Activated CD8-positive, alpha-beta memory T cell treated with anti-CD3 and anti-CD28 coated beads for 1 hour (primary cell): ENCODE data around the gene AXL.
A peak's percentile ranks its signal among the peaks of the same experiment; 100 is the strongest.
"Not testable (repeated sequence)": the region's sequence is repeated elsewhere in the genome, so short reads cannot be mapped to it uniquely, and the experiment has no call there.

Experiments used
- DNase-seq, 2 donors: peaks; one replicate each; pipeline ENCODE4 v3.0.0-alpha.2; 2020; ENCODE audit warnings: low read depth in 1 of 2; ENCODE audit errors: extremely low read depth in 1 of 2

AXL gene

DNA sequence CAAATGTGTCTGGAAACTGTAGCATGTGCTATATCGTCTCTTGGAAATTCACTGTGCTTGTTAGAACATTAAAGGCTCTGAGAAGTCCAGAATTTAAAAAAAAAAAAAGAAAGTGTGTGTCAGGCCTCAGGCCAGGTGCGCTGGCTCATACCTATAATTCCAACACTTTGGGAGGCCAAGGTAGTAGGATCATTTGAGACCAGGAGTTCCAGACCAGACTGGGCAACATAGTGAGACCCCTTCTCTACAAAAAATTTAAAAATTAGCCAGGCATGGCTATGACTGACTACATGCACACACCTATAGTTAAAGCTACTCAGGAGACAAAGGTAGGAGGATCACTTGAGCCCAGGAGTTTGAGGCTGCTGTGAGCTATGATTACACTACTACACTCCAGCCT lies 50.0 kb downstream of the AXL start:
- DNase-seq = no peak

DNA sequence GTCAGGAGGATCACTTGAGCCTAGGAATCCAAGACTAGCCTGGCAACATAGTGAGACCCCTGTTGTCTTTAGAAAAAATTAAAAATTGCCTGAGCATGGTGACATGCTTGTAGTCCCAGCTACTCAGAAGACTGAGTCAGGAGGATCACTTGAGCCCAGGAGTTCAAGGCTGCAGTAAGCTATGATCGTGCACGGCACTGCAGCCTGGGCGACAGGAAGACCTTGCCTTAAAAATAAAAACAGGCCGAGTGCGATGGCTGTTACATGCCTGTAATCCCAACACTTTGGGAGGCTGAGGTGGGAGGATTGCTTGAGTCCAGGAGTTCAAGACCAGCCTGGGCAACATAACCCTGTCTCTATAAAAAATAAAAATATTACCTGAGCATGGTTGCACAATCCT lies 50.5 kb downstream of the AXL start:
- DNase-seq = no peak

DNA sequence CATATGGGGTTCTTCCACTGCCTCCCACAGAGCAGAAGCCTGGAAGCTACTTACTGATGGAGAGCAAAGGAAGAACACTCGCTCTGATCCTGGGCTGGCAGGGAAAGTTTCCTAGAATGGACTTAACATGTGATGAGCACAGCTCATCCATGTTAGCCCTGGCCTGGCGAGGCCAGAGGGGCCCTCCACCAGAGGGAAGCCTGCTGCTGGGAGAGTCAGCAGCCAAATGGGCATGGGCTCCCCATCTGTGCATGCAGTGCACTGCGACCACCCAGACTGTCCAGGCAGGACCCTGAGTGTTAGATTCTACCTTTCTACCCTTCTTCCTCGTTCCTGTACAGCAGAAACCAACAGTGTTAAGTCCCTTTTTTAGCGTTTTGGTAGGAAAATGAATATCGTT lies 54.1 kb downstream of the AXL start:
- DNase-seq = no peak

DNA sequence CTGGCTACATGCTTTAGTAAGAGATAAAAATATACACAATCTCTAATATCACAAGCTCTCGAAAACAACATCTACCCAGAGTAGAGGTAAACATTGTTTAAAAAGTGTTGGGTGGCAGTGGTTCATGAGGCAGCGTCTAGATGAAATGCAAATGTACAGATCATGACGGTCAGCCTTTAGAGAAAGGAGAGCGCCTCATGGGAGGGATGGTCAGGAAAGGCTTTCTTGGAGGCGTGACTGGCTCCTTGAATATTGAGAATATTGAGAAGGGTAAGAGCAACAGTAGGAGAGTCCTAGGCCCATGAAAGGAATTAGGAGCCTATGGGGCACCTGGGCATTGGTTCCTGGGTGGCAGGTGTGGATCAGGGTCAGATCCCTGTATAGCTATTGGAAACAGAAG lies 55.8 kb downstream of the AXL start:
- no peak for DNase-seq

DNA sequence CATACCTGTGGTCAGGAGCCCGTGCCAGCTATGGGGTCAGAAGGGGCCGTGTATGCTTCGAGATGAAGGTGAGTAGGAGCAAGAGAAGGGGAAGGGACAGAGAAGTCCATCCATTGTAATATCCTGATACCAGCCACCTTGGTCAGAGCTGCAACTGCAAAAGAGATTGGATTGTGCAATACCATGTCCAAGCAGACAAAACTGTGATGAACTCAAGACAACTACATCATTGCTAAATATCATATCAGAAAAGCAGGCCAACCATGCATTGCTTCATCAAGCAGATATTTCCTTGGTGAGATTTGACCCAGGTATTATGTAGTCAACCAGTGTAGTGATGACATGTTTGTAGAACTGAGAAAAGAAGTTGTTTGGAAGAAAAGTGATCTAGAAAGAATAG lies 57.2 kb downstream of the AXL start:
- no peak for DNase-seq

DNA sequence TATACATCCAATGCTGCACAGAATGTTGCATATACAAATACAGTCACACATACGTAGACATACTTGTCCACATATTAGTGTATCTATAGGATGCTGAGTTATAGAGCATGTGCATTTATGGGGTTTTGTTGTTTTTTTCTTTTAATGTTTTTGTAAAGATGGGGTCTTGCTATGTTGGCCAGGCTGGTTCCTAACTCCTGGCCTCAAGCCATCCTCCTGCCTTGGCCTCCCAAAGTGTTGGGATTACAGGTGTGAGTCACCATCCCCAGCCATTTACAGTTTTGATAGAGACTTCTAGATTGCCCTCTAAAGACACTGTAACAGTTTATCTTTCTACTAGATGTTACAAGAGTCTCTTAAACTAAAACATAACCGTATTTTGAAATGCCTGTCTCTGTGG lies 59.5 kb downstream of the AXL start:
- no peak for DNase-seq

DNA sequence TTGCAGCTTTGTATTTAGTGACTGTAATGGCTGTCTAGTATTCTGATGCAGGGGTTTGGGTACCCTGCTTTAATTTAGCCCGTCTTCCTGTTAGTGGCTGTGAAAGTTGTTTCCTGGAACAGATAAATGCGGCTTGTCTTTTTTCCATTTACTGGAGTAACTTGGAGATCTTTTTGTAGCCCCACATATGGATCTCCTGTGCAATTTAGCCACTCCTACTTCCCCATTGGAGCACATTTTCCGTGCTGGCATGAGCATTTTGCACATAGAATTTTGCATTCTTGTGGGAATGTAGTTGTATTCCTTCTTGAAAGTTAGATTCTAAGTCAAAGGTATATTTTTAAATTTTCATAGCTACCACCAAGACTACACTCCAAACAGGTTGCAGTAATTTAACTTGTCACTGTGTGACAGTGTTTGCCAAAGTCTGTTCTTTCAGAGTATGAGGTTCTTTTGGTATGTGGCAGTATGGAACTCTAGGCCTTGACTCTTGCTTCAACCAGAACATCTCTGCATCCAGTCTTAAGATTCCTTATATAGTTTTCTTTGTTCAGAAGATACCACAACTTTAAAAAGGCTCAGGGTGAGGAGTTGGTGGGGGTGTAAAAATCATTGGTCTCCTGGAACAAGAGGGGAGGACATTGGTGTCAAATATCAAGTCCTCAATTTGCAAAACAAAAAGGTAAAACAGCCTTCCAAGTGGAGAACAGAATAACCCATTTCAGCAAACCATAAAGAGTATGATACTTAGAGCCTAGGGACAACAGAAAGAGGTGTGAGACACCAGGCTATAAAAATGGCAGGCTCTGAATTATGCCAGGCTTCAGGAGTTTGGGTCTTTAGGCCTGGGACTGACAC lies 69.9 kb downstream of the AXL start:
- DNase-seq = no peak

DNA sequence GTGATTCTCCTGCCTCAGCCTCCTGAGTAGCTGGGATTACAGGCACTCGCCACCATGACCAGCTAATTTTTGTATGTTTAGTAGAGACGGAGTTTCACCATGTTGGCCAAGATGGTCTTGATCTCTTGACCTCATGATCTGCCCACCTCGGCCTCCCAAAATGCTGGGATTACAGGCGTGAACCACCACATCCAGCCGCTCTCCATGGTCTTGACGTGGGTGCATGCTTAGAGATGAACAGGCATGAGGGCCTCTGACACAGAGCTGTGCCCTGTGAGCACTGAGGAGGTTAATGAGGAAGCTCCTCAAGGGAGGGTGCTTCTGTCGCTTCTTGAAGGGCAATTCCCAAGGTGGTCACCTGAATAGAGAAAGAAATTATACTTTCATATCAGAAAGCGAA lies 70.8 kb downstream of the AXL start:
- DNase-seq = not testable (repeated sequence)

DNA sequence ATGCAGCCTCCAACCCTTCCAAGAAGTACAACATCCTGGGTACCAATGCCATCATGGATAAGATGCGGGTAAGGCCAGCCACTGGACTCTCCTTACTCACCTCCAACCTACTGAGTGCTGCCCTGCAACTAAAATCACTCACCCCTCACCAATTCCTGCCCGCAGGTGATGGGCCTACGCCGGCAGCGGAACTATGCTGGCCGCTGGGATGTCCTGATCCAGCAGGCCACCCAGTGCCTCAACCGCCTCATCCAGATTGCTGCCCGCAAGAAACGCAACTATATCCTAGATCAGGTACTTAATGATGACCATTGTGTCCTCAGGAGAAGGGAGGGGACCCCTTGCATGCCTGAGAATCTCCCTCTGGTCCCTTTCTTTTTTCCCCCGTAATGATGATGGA lies 75.4 kb downstream of the AXL start:
- no peak for DNase-seq

DNA sequence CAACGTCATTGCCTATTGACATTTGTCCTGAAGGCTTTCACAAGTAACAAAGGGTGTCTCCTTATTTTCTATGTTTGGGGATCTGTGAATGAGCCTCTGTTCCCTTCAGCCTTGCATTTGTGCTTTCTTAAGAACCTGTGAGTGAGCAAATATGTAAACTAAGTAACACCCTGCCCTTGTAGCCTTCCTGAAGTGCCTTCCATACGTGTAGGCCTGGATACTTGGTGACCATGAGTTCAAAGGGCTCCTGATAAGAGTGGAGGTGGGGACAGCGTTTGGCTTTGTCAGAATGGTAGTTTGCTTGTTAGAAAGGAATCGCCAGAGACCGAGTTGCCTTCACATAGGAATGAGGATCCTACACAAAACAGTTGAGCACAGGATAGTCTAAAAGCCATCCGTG lies 76.5 kb downstream of the AXL start:
- DNase-seq = no peak

DNA sequence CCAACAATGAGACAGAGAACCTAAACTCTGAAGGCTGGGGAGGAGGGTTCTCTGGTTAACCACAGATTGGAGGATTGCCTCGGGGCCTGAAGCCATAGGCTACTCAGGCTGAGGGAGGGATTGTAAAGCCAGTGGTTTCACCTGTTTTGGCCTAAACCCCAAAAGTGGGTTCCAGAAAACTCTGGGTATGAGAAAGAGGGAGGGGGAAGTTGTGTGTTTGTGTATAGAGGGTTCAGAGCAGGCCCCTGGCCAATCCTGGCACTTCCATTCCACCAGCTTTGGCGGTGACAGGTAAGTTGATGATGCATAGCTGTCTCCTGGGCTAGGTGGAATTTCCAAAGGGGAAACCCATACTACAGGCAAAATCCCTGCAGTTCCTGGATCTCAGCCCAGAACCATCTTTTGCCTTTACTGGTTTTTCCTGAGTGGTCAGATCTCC lies 77.4 kb downstream of the AXL start:
- DNase-seq = no peak

DNA sequence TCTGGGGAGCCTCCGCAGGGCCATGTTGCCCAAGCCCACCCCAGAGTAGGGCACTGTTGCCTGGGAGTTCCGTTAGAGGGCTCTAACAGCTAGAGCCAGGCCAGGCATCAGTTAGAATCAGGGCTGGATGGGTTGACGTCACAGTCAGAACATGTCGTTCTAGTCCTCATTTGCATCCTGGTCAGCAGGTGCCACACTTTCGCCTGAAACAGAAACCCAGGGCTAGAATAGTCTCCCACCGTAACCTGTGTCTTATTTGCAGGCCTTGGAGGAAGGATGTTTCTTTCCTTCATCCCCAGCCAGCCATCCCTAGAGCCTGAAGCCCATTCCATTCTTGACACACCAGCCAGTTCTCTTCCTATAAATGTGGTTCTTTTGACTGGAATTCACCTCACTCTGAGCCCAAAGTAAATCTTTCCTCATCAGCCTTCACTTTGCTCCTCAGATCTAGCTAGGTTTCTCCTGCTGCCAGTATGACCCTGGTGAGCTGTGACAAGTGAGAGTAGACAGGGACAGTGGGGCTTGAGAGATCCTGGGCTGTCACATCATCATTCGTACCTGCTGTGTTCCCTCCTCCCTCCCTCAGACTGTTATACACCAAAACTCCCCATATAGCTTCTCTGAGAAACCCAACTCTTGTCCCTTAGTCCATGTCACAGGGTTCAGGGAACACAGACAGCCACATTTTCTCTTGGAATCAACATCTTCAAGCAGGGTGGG lies 78.8 kb downstream of the AXL start:
- no peak for DNase-seq

DNA sequence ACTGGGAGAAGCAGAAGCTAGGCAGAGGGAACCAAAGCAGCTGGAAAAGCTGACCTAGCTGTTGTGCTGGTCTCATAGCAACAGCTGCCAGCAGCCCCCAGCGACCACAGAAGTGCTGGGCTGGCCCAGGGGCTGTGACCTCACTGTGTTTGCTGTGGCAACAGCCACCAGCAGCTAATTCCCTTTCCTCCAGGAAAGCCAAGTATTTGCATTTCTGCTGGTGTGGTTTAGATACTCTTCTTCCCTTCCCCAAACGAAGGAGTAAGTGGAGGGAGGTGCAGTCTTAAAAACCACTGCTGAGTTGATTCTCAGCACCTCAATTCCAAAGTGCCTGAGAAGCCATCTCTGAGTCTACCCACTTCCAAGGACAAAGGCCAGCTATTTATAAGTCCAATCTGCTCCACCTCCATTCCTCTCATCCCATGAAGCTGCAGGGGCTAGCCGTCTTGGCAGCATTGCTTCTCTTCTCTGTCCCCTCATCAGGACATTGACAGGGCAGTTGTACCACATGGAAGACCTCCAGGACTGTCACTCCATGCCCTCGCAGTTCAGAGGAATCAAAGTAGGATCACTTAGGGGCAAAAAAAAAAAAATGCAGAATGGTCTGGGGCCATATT lies 79.4 kb downstream of the AXL start:
- DNase-seq = peak in 1 of 2 donors; percentile 39

DNA sequence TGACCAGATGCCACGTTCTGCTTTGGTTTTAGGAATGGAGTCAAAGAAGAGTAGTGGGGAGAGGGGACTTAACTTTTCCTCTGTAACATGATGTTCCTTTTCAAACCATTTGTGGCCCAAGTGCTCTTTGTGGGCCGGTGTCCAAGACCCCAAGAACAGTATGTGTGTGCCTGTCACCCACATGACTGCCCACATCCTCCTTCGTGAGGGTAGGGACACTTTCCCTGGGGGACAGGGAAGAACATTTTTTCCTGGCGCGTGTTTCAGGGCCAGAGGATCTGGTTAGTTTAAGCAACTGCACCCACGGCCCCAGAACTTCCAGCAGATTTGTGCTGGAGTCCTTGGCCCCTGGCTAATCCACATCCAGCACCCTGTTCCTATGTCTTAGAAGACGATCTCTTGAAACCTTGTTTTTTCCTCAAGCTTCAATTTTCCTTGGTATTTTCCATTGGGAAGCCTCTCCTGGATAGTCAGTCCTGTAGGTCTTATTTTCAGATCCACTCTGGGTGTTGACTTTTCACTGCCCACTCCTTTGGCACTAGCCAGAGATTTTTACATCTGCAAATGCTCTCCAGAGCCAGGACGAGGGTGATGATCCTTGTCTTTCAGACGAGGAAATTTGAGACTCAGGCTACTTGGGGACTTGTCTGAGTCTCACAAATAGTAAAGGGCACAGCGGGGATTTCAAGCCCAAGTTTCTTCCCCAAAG lies 80.2 kb downstream of the AXL start:
- DNase-seq = no peak

DNA sequence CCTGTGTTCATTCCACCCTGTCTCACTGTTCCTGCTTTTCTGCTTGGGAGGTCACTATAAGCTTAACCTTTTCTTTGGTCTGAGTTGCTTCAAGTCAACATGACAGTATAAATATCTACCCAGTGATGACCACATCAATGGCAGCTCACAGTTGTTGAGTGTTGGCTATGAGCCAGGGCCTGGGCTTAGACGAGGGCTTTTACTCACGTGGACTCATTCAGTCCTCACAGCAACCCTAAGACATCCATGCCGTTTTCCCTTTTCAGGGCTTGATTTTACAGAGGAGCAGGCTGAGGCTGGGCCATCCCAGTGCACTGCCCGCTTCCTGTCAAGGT lies 80.7 kb downstream of the AXL start:
- DNase-seq = peak in 1 of 2 donors; percentile 44

DNA sequence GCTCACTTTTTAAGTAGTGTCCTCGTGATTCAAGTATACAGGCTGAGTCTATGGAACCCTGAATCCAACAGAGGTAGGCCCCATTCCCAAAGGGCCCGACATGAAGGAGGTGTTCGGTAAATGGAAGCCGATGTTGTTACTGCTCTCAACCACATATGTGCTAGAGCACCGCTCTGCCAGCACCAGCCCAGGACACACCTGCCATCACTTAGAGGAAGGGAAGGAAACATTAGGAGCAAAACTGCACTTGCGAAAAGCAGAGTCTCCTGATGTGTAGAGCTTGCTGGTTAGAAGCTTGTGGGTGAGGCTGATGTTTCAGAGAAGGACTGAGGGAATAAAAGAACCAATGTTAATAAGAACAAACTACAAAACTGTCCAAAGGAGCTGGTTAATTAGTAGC lies 81.5 kb downstream of the AXL start:
- no peak for DNase-seq

DNA sequence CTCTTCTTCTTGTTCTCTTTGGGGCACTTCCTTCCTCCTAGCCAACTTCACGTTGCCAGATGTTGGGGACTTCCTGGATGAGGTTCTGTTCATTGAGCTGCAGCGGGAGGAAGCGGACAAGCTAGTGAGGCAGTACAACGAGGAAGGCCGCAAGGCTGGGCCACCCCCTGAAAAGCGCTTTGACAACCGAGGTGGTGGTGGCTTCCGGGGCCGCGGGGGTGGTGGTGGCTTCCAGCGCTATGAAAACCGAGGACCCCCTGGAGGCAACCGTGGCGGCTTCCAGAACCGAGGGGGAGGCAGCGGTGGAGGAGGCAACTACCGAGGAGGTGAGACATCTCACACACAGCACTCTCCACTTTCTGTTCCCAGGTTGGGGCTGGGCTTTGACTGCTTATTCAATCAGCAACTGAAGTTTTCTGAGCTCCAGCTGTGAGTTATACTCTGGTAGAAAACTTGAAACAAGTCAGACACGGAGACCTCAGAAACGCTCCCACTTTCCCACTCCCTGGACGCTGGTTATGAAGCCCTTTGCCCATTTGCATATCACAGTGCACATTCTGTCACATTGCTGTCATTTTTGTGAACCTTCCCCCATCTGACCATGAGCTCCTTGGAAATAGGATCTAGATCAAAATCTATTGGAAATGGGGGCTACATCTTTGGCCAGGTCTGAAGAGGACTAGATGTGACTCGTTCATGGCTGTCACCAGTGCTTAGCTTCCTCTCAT lies 83.8 kb downstream of the AXL start:
- peak in 1 of 2 donors; percentile 44 for DNase-seq

DNA sequence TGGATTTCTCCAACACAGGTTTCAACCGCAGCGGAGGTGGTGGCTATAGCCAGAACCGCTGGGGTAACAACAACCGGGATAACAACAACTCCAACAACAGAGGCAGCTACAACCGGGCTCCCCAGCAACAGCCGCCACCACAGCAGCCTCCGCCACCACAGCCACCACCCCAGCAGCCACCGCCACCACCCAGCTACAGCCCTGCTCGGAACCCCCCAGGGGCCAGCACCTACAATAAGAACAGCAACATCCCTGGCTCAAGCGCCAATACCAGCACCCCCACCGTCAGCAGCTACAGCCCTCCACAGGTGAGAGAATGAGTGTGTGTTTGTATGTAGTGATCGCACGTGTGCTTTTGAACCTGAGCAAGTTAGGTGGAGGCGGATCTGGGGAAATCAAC lies 84.9 kb downstream of the AXL start:
- DNase-seq = no peak

DNA sequence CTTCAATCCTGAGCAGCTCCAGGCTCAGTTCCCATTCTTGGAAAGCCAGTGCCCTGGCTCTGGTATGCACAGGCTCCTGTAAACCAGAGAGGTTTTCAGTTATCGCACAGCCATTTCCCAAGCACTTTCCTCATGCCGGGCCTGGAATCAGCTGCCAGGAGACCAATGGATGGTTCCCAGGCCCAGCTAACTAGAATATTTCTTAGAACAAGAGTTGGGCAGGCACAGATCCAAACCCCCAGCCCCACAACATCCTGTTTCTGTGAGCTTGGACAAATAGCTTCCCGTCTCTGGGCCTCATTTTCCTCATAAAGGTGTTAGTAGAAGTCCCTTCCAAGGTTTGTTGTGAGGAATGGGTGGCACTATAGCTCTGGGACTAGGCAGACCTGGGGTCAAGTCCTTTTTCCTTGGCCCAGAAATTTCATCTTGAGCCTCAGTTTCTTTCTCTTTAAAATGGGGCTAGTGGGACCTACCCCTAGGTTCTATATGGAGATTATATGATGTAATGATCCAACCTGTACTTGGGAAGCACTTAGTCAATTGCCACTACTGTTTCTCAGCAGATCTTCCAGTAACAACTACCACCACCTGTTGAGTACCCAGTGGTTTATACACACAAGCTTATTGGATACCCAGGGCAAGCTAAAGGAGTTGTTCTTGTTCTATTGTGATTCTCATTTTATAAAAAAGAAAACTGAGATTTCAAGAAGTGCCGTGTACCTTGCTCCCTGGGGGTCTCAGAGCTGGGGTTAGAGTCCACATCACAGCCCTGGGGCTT lies 85.9 kb downstream of the AXL start:
- DNase-seq = no peak
